H1 (cell line): ENCODE measurements around the gene SLC35E1. TPM values are rescaled to one million over a fixed set of nuclear protein-coding genes. Genes with fewer than 3 reads are reported as not detected.

Experiments used
- CTCF ChIA-PET: fragments of 300-600 bp; sonication (Branson Sonifier 250); formaldehyde crosslinking; loops from one replicate; lab custom pipeline; 2021; ENCODE audit not compliant: partially characterized antibody; lab: Charles Lee
- POLR2A ChIA-PET: fragments of 300-600 bp; sonication (Branson Sonifier 250); formaldehyde crosslinking; loops from one replicate; lab custom pipeline; 2021; ENCODE audit warnings: inconsistent platforms; ENCODE audit not compliant: partially characterized antibody; lab: Charles Lee
- DNase-seq, 2 experiments: peaks; one replicate each; pipeline versions ENCODE4 v3.0.0 to v3.0.0-alpha.2; 2010 to 2022; ENCODE audit warnings: low spot score in 2 of 2, low read depth in 1 of 2, mixed read lengths in 1 of 2
- FAIRE-seq: peaks from 2 replicates; lab custom pipeline; 2011; peaks lifted over from hg19 to GRCh38; lab: Jason Lieb, UNC
- H2AFZ ChIP-seq: 2 replicates; pipeline ENCODE4 v1.8.1; 2012; ENCODE audit warnings: low read length, inconsistent platforms
- H2AK5ac ChIP-seq: 2 replicates; pipeline ENCODE4 v1.6.1; 2013; ENCODE audit warnings: low read depth, low read length
- H2BK120ac ChIP-seq: replicated peaks from 2 replicates; pipeline ENCODE3; 2013; ENCODE audit warnings: low read depth, low read length, inconsistent platforms
- H2BK12ac ChIP-seq: 2 replicates; pipeline ENCODE4 v1.6.1; 2013; ENCODE audit warnings: low read depth, low read length
- H2BK15ac ChIP-seq: 2 replicates; pipeline ENCODE4 v1.6.1; 2013; ENCODE audit warnings: low read length
- H2BK20ac ChIP-seq: 2 replicates; pipeline ENCODE4 v1.6.1; 2013; ENCODE audit warnings: low read length
- H2BK5ac ChIP-seq: 2 replicates; pipeline ENCODE4 v1.6.1; 2013; ENCODE audit warnings: low read depth, low read length
- H3K14ac ChIP-seq: 2 replicates; pipeline ENCODE4 v1.6.1; 2013; ENCODE audit warnings: inconsistent platforms; ENCODE audit not compliant: insufficient read length
- H3K18ac ChIP-seq: 2 replicates; pipeline ENCODE4 v1.6.1; 2013; ENCODE audit warnings: low read length; ENCODE audit errors: extremely low read depth
- H3K23ac ChIP-seq: 2 replicates; pipeline ENCODE4 v1.6.1; 2013; ENCODE audit warnings: inconsistent platforms; ENCODE audit not compliant: insufficient read length
- H3K23me2 ChIP-seq: 2 replicates; pipeline ENCODE4 v1.6.1; 2013; ENCODE audit warnings: low read depth, low read length
- H3K27ac ChIP-seq: 2 replicates; pipeline ENCODE4 v1.6.1; 2011; ENCODE audit warnings: low read depth, low read length, inconsistent platforms
- H3K27me3 ChIP-seq, 4 experiments: replicated peaks in 1 of 4; 1 replicate in 1 of 4; 2 replicates in 3 of 4; pipeline versions ENCODE4 v1.6.1 to v1.8.1; 2011 to 2013; ENCODE audit warnings: low read length in 3 of 4, mild to moderate bottlenecking in 3 of 4, inconsistent platforms in 2 of 4, mixed read lengths in 2 of 4, moderate library complexity in 1 of 4; ENCODE audit not compliant: control insufficient read depth in 3 of 4, insufficient read depth in 3 of 4; ENCODE audit errors: extremely low read depth in 1 of 4
- H3K36me3 ChIP-seq, 4 experiments: 2 replicates each; pipeline versions ENCODE4 v1.6.1 to v1.8.1; 2011 to 2013; ENCODE audit warnings: mild to moderate bottlenecking in 4 of 4, low read length in 3 of 4, moderate library complexity in 2 of 4, control low read depth in 1 of 4, inconsistent platforms in 1 of 4; ENCODE audit not compliant: insufficient read depth in 4 of 4, control insufficient read depth in 2 of 4
- H3K4ac ChIP-seq: replicated peaks from 2 replicates; pipeline ENCODE3; 2013; ENCODE audit warnings: low read length, low read depth, mixed read lengths, inconsistent platforms; ENCODE audit not compliant: insufficient read length
- H3K4me1 ChIP-seq, 4 experiments: replicated peaks in 1 of 4; 1 replicate in 1 of 4; 2 replicates in 3 of 4; pipeline versions ENCODE4 v1.6.1 to v1.8.1; 2011 to 2013; ENCODE audit warnings: low read length in 3 of 4, inconsistent platforms in 2 of 4, mixed read lengths in 1 of 4; ENCODE audit not compliant: insufficient read depth in 4 of 4, control insufficient read depth in 3 of 4
- H3K4me2 ChIP-seq, 2 experiments: 2 replicates each; pipeline versions ENCODE4 v1.6.1 to v1.8.1; 2011 to 2013; ENCODE audit warnings: low read depth in 2 of 2, low read length in 2 of 2, control low read depth in 1 of 2, inconsistent platforms in 1 of 2, mild to moderate bottlenecking in 1 of 2; ENCODE audit not compliant: insufficient read depth in 1 of 2
- H3K4me3 ChIP-seq, 4 experiments: fragments of 200-600, 300-600 bp in 1 of 4; sonication (generic), shearing (Covaris generic), sonication (Bioruptor Twin) in 1 of 4; 2 replicates each; pipeline versions ENCODE4 v1.5.1 to v1.8.1; 2011 to 2016; ENCODE audit warnings: low read length in 4 of 4, low read depth in 3 of 4, control low read depth in 2 of 4, inconsistent platforms in 2 of 4, mild to moderate bottlenecking in 2 of 4, mixed read lengths in 1 of 4, moderate library complexity in 1 of 4; ENCODE audit not compliant: insufficient read depth in 2 of 4; ENCODE audit errors: extremely low read depth in 1 of 4
- H3K56ac ChIP-seq: replicated peaks from 2 replicates; pipeline ENCODE3; 2013; ENCODE audit warnings: low read depth, mild to moderate bottlenecking, mixed read lengths, low read length, inconsistent platforms; ENCODE audit not compliant: insufficient read length
- H3K79me1 ChIP-seq: 2 replicates; pipeline ENCODE4 v1.6.1; 2013; ENCODE audit warnings: low read depth, low read length, control low read depth
- H3K79me2 ChIP-seq, 2 experiments: 2 replicates each; pipeline versions ENCODE4 v1.6.1 to v1.8.1; 2012 to 2013; ENCODE audit warnings: low read length in 2 of 2, mild to moderate bottlenecking in 2 of 2, inconsistent platforms in 1 of 2; ENCODE audit not compliant: insufficient read depth in 2 of 2, control insufficient read depth in 1 of 2
- H3K9ac ChIP-seq, 4 experiments: replicated peaks in 1 of 4; 1 replicate in 1 of 4; 2 replicates in 3 of 4; pipeline versions ENCODE4 v1.6.1 to v1.8.1; 2011 to 2013; ENCODE audit warnings: low read depth in 3 of 4, low read length in 3 of 4, control low read depth in 2 of 4, mild to moderate bottlenecking in 2 of 4, moderate library complexity in 2 of 4, inconsistent platforms in 1 of 4; ENCODE audit errors: extremely low read depth in 1 of 4
- H3K9me3 ChIP-seq, 2 experiments: 2 replicates each; pipeline versions ENCODE4 v1.6.1 to v1.8.1; 2012 to 2013; ENCODE audit warnings: mild to moderate bottlenecking in 2 of 2, moderate library complexity in 2 of 2, control low read depth in 1 of 2, inconsistent platforms in 1 of 2, low read depth in 1 of 2, low read length in 1 of 2, mixed read lengths in 1 of 2; ENCODE audit not compliant: insufficient read depth in 2 of 2
- H4K20me1 ChIP-seq, 2 experiments: replicated peaks in 1 of 2; 2 replicates each; pipeline versions ENCODE3 to v1.8.1; 2011 to 2013; ENCODE audit warnings: inconsistent platforms in 2 of 2, low read length in 2 of 2, mild to moderate bottlenecking in 1 of 2; ENCODE audit not compliant: insufficient read depth in 2 of 2, control insufficient read depth in 1 of 2
- H4K5ac ChIP-seq: 2 replicates; pipeline ENCODE4 v1.6.1; 2013; ENCODE audit warnings: low read length, low read depth, mixed read lengths, inconsistent platforms; ENCODE audit not compliant: insufficient read length
- H4K8ac ChIP-seq: 2 replicates; pipeline ENCODE4 v1.8.0; 2013; ENCODE audit warnings: mild to moderate bottlenecking, moderate library complexity, low read length, inconsistent platforms; ENCODE audit not compliant: insufficient read depth; ENCODE audit errors: extremely low read depth
- H4K91ac ChIP-seq: replicated peaks from 2 replicates; pipeline ENCODE3; 2013; ENCODE audit warnings: low read length, mixed read lengths, inconsistent platforms; ENCODE audit not compliant: insufficient read length
- SIX5 ChIP-seq: IDR thresholded peaks from 2 replicates; pipeline ENCODE4 v1.6.1; 2011; ENCODE audit warnings: mild to moderate bottlenecking, low read depth, low read length
- WGBS, 2 experiments: shearing (Covaris generic) in 1 of 2; methylation state at CpG; one replicate each; pipeline versions ENCODE4 v1.1.6 to v1.1.7; 2013 to 2015; ENCODE audit warnings: low lambda C conversion rate in 2 of 2, mixed read lengths in 2 of 2, inconsistent platforms in 1 of 2, low coverage in 1 of 2, missing lambda C conversion rate in 1 of 2; ENCODE audit not compliant: insufficient replicate concordance in 2 of 2, insufficient coverage in 1 of 2, insufficient read length in 1 of 2; ENCODE audit errors: extremely low coverage in 1 of 2, missing lambda C conversion rate in 1 of 2; 5-methylcytosine and 5-hydroxymethylcytosine counted together
- polyA plus RNA-seq, 7 experiments: library from polyadenylated mRNA; depleted of rRNA in 3 of 7; stranded (reverse) in 5 of 7; unstranded in 2 of 7; fragments of >200 nt in 5 of 7; fragments of 200-250 nt in 2 of 7; gene quantifications; 1 replicate in 5 of 7; 2 replicates in 1 of 7; 4 replicates in 1 of 7; pipeline versions ENCODE4 v1.2.1 to v1.2.3, GENCODE V29; 2011 to 2013; ENCODE audit warnings: missing spikeins in 2 of 7, mixed read lengths in 2 of 7
- total RNA-seq: library from RNA; stranded (reverse); fragmentation: NEBNext Ultra II Directional; extraction: Animal tissue kit (Norgen Biotek cat#: 25700); gene quantifications from 2 replicates; pipeline ENCODE4 v1.2.1, GENCODE V29; 2021

Gene SLC35E1
- total and polyA plus RNA-seq, 2 of the 8 experiments (the other 6 are each of a cell fraction or from before 2014, with no cell fraction given), result 26.0 to 31.9 TPM

GRCh38 chr19:16548956-16549355 is 23.3 kb downstream of the SLC35E1 start:
- H3K4me3 ChIP-seq, result no peak overlapping the region
- 92% methylated on average over 4 of the region's 4 CpGs; no CpG with 5 or more reads in 1 of the 2 experiments for WGBS, 2 experiments
- no peak for TF ChIP-seq SIX5

More at GRCh38 chr19:16548956-16549355, 23.3 kb downstream of the SLC35E1 start:
- Histone ChIP-seq H3K9me3 (no peaks in the 10 kb centered on the region), H2BK12ac (no peak overlapping the region), H3K18ac (no peak overlapping the region), H3K36me3 (peaks cover 0 to 11% (median 9%) of the 10 kb centered on the region in 4 experiments; a peak in 6 of 8 replicates), H2AFZ (no peak overlapping the region), H3K27me3 (no peaks in the 10 kb centered on the region), H3K79me2 (peaks cover 0 to 3% of the 10 kb centered on the region in 2 experiments; a peak in 2 of 4 replicates), H4K8ac (no peak overlapping the region), H2BK5ac (no peak overlapping the region), H3K56ac (no peak overlapping the region), H4K20me1 (peaks cover 0 to 3% of the 10 kb centered on the region in 2 experiments), H4K5ac (no peak overlapping the region), H4K91ac (no peak overlapping the region), H3K27ac (no peak overlapping the region), H2BK20ac (no peak overlapping the region), H2AK5ac (no peak overlapping the region), H3K9ac (no peak overlapping the region), H3K14ac (no peak overlapping the region), H3K23me2 (no peaks in the 10 kb centered on the region), H3K23ac (no peak overlapping the region), H3K4me2 (no peak overlapping the region), H3K4ac (no peak overlapping the region), H3K4me1 (no peaks in the 10 kb centered on the region), H2BK15ac (no peak overlapping the region), H2BK120ac (no peak overlapping the region), H3K79me1 (no peaks in the 10 kb centered on the region; the same call in 1 of the 2 replicates)
- CTCF ChIA-PET, result interaction anchor here (1.2 to 1.6 kb wide), 3 partner anchors 13 to 131 kb away, joined by 3 to 4 read pairs (median 3); no protein-coding TSS in a partner anchor
- no peak for FAIRE-seq
- no peak for DNase-seq
- POLR2A ChIA-PET, result interaction anchor here (0.8 to 2.1 kb wide), 5 partner anchors 9 to 102 kb away, joined by 3 to 5 read pairs (median 3); partner anchors contain the start of genes C19orf44 and CALR3
